SK-N-SH (cell line): ENCODE data around the gene DOK3. TPM values are rescaled to one million over a fixed set of nuclear protein-coding genes. Genes with fewer than 3 reads are reported as not detected.

Experiments used
- CTCF ChIA-PET: fragments of 300-600, 350-600 bp; formaldehyde crosslinking; extraction: SDS; loops from one replicate; lab custom pipeline; 2021; lab: Yijun Ruan, JAX
- POLR2A ChIA-PET: fragments of 350-600 bp; sonication (Branson Sonifier 250); formaldehyde crosslinking; extraction: SDS; loops from one replicate; lab custom pipeline; 2020; ENCODE audit warnings: antibody characterized with exemption, inconsistent platforms; lab: Yijun Ruan, JAX
- DNase-seq: peaks from one replicate; pipeline ENCODE4 v3.0.0; 2012
- H2AFZ ChIP-seq: fragments of 200-600 bp; sonication (generic); 2 replicates; pipeline ENCODE4 v1.8.1; 2016; ENCODE audit warnings: antibody characterized with exemption, mild to moderate bottlenecking, low read depth
- H3F3A ChIP-seq: fragments of 200-600 bp; sonication (generic); replicated peaks from 2 replicates; pipeline ENCODE3; 2016; ENCODE audit warnings: antibody characterized with exemption, mild to moderate bottlenecking; ENCODE audit not compliant: insufficient read depth
- H3K27ac ChIP-seq, 2 experiments: fragments of 200-500 bp in 1 of 2; fragments of 200-600 bp in 1 of 2; sonication (Bioruptor generic) in 1 of 2; sonication (generic), shearing (Covaris generic) in 1 of 2; 2 replicates each; pipeline versions ENCODE4 v1.5.1 to v1.6.1; 2014 to 2016; ENCODE audit warnings: low read depth in 2 of 2, inconsistent platforms in 1 of 2, low read length in 1 of 2, mild to moderate bottlenecking in 1 of 2, mixed read lengths in 1 of 2
- H3K27me3 ChIP-seq: fragments of 200-600 bp; sonication (generic), shearing (Covaris generic); 2 replicates; pipeline ENCODE4 v1.6.1; 2016; ENCODE audit warnings: mixed run types; ENCODE audit not compliant: insufficient read depth
- H3K36me3 ChIP-seq, 2 experiments: fragments of 200-500 bp in 1 of 2; fragments of 200-600 bp in 1 of 2; sonication (Bioruptor generic) in 1 of 2; sonication (generic) in 1 of 2; replicated peaks in 1 of 2; 2 replicates each; pipeline versions ENCODE3 to v1.5.1; 2014 to 2016; ENCODE audit warnings: low read length in 1 of 2, mild to moderate bottlenecking in 1 of 2; ENCODE audit not compliant: insufficient read depth in 2 of 2, control insufficient read depth in 1 of 2
- H3K4me1 ChIP-seq, 2 experiments: fragments of 200-500 bp in 1 of 2; fragments of 200-600 bp in 1 of 2; sonication (Bioruptor generic) in 1 of 2; sonication (generic), shearing (Covaris generic) in 1 of 2; 2 replicates each; pipeline versions ENCODE4 v1.5.1 to v1.6.1; 2014 to 2016; ENCODE audit warnings: low read depth in 1 of 2, low read length in 1 of 2, mixed run types in 1 of 2; ENCODE audit not compliant: insufficient read depth in 2 of 2, control insufficient read depth in 1 of 2
- H3K4me2 ChIP-seq: fragments of 200-600 bp; sonication (generic), shearing (Covaris generic); 2 replicates; pipeline ENCODE4 v1.6.1; 2017; ENCODE audit warnings: mixed run types
- H3K4me3 ChIP-seq, 2 experiments: fragments of 200-500 bp in 1 of 2; fragments of 200-600 bp in 1 of 2; sonication (Bioruptor generic) in 1 of 2; sonication (generic), shearing (Covaris generic) in 1 of 2; 2 replicates each; pipeline versions ENCODE4 v1.5.1 to v1.8.1; 2014 to 2016; ENCODE audit warnings: low read depth in 2 of 2, inconsistent platforms in 1 of 2, low read length in 1 of 2, mild to moderate bottlenecking in 1 of 2, mixed read lengths in 1 of 2, moderate library complexity in 1 of 2
- H3K79me2 ChIP-seq: fragments of 200-600 bp; sonication (generic); 2 replicates; pipeline ENCODE4 v1.8.1; 2017; ENCODE audit warnings: mild to moderate bottlenecking; ENCODE audit not compliant: insufficient read depth
- H3K9ac ChIP-seq: fragments of 200-600 bp; sonication (generic); 2 replicates; pipeline ENCODE4 v1.6.1; 2017; ENCODE audit warnings: mixed run types
- H3K9me2 ChIP-seq: fragments of 200-600 bp; sonication (generic); 2 replicates; pipeline ENCODE4 v1.6.1; 2017; ENCODE audit warnings: mixed run types
- H3K9me3 ChIP-seq: fragments of 200-600 bp; sonication (generic); 2 replicates; pipeline ENCODE4 v1.6.1; 2017; ENCODE audit warnings: mixed run types, mild to moderate bottlenecking, moderate library complexity
- H4K20me1 ChIP-seq: fragments of 200-600 bp; sonication (generic); 2 replicates; pipeline ENCODE4 v1.6.1; 2017; ENCODE audit warnings: mild to moderate bottlenecking, mixed run types; ENCODE audit not compliant: insufficient read depth
- ELF1 ChIP-seq: IDR thresholded peaks from 2 replicates; pipeline ENCODE4 v1.4.0; 2012
- FOSL2 ChIP-seq: IDR thresholded peaks from 2 replicates; pipeline ENCODE4 v1.4.0; 2012; ENCODE audit warnings: low read depth, mild to moderate bottlenecking, moderate library complexity, borderline replicate concordance
- FOXJ3 ChIP-seq: sonication (generic); formaldehyde crosslinking; IDR thresholded peaks from 2 replicates; pipeline ENCODE4 v1.5.1; 2020; ENCODE audit warnings: mild to moderate bottlenecking, missing genetic modification reagents
- FOXM1 ChIP-seq: IDR thresholded peaks from 2 replicates; pipeline ENCODE4 v1.4.0; 2012; ENCODE audit warnings: low read depth, mild to moderate bottlenecking
- GATA2 ChIP-seq: sonication (generic); formaldehyde crosslinking; IDR thresholded peaks from 2 replicates; pipeline ENCODE4 v1.5.0; 2020; ENCODE audit warnings: mild to moderate bottlenecking, missing genetic modification reagents
- JUND ChIP-seq: IDR thresholded peaks from 2 replicates; pipeline ENCODE4 v1.4.0; 2012
- NFIC ChIP-seq: IDR thresholded peaks from 2 replicates; pipeline ENCODE4 v1.4.0; 2012; ENCODE audit warnings: borderline replicate concordance
- NRF1 ChIP-seq: IDR thresholded peaks from 2 replicates; pipeline ENCODE4 v1.6.1; 2012; ENCODE audit warnings: low read depth, mild to moderate bottlenecking, low read length
- RFX5 ChIP-seq: IDR thresholded peaks from 2 replicates; pipeline ENCODE4 v1.6.1; 2012; ENCODE audit warnings: mild to moderate bottlenecking, improper control_type of control experiment, low read length
- TAF1 ChIP-seq: IDR thresholded peaks from 2 replicates; pipeline ENCODE4 v1.6.1; 2012; ENCODE audit warnings: low read depth, mild to moderate bottlenecking, low read length, moderate library complexity, borderline replicate concordance
- TEAD4 ChIP-seq: IDR thresholded peaks from 2 replicates; pipeline ENCODE4 v1.4.0; 2012; ENCODE audit warnings: mild to moderate bottlenecking, borderline replicate concordance; ENCODE audit not compliant: insufficient read depth
- YY1 ChIP-seq: IDR thresholded peaks from 2 replicates; pipeline ENCODE4 v1.4.0; 2012; ENCODE audit warnings: low read depth, mild to moderate bottlenecking
- WGBS: methylation state at CpG from one replicate; pipeline ENCODE4 v1.1.6; 2017; ENCODE audit warnings: low lambda C conversion rate; 5-methylcytosine and 5-hydroxymethylcytosine counted together
- polyA plus RNA-seq, 3 experiments: library from polyadenylated mRNA; depleted of rRNA; stranded (reverse); fragments of >200 nt; gene quantifications; 2 replicates each; pipeline ENCODE4 v1.2.3, GENCODE V29; 2012
- TF ChIP-seq, protein P1 (sequence below): IDR thresholded peaks from 2 replicates; pipeline ENCODE4 v1.6.1; 2012; ENCODE audit warnings: mild to moderate bottlenecking, low read depth, low read length, moderate library complexity
- TF ChIP-seq, protein P2 (sequence below): IDR thresholded peaks from 2 replicates; pipeline ENCODE4 v1.4.0; 2012; ENCODE audit warnings: low read depth, borderline replicate concordance
- TF ChIP-seq, protein P3 (sequence below): IDR thresholded peaks from 2 replicates; pipeline ENCODE4; 2012

Gene DOK3
- polyA plus RNA-seq, 1 of the 3 experiments (the other 2 are of a cell fraction) = 2.2 TPM

DNA sequence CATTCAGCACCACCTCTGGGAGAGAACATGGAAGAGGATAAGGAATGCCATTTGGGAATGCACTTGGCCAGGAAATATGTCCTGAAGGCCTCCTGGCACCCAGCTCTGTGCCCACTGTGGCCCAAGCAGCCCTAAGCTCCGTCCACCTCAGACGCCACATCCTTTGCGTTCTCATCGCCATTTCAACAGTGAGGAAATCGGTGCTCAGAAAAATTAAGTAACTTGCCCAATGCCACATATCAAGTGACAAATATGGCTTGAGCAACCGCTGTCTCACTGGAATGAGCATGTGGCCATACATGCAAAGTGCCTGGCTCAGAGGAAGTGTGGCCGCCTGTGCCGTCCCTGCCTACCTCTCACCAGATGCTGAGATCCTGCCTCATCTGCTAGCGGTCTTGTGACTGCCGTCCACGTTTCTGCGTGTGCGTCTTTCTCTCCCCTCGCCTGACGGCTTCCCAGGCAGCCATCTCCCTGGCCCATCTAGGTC, 984 bp upstream of the DOK3 start:
- no peaks in the 10 kb centered on the region for H4K20me1 ChIP-seq
- H3K79me2 ChIP-seq = peaks cover 14% of the 10 kb centered on the region
- no peaks in the 10 kb centered on the region for H3F3A ChIP-seq
- CTCF ChIA-PET = interaction anchor here (1.8 to 8.8 kb wide), 2 partner anchors 9 to 107 kb away, joined by 6 to 80 read pairs; no protein-coding TSS in a partner anchor
- no peaks in the 10 kb centered on the region for H3K9me2 ChIP-seq
- no peaks in the 10 kb centered on the region for H3K9me3 ChIP-seq
- TF ChIP-seq, protein P1, sequence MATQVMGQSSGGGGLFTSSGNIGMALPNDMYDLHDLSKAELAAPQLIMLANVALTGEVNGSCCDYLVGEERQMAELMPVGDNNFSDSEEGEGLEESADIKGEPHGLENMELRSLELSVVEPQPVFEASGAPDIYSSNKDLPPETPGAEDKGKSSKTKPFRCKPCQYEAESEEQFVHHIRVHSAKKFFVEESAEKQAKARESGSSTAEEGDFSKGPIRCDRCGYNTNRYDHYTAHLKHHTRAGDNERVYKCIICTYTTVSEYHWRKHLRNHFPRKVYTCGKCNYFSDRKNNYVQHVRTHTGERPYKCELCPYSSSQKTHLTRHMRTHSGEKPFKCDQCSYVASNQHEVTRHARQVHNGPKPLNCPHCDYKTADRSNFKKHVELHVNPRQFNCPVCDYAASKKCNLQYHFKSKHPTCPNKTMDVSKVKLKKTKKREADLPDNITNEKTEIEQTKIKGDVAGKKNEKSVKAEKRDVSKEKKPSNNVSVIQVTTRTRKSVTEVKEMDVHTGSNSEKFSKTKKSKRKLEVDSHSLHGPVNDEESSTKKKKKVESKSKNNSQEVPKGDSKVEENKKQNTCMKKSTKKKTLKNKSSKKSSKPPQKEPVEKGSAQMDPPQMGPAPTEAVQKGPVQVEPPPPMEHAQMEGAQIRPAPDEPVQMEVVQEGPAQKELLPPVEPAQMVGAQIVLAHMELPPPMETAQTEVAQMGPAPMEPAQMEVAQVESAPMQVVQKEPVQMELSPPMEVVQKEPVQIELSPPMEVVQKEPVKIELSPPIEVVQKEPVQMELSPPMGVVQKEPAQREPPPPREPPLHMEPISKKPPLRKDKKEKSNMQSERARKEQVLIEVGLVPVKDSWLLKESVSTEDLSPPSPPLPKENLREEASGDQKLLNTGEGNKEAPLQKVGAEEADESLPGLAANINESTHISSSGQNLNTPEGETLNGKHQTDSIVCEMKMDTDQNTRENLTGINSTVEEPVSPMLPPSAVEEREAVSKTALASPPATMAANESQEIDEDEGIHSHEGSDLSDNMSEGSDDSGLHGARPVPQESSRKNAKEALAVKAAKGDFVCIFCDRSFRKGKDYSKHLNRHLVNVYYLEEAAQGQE = no peak
- no peak for TF ChIP-seq FOXM1
- TF ChIP-seq GATA2 (CRISPR knock-in tag) = no peak
- no peak for TF ChIP-seq FOXJ3 (CRISPR knock-in tag)
- TF ChIP-seq TAF1 = no peak
- TF ChIP-seq YY1 = no peak
- TF ChIP-seq RFX5 = no peak
- TF ChIP-seq, protein P2, sequence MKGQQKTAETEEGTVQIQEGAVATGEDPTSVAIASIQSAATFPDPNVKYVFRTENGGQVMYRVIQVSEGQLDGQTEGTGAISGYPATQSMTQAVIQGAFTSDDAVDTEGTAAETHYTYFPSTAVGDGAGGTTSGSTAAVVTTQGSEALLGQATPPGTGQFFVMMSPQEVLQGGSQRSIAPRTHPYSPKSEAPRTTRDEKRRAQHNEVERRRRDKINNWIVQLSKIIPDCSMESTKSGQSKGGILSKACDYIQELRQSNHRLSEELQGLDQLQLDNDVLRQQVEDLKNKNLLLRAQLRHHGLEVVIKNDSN = no peak
- TF ChIP-seq ELF1 = no peak
- no peak for TF ChIP-seq NRF1
- TF ChIP-seq, protein P3, sequence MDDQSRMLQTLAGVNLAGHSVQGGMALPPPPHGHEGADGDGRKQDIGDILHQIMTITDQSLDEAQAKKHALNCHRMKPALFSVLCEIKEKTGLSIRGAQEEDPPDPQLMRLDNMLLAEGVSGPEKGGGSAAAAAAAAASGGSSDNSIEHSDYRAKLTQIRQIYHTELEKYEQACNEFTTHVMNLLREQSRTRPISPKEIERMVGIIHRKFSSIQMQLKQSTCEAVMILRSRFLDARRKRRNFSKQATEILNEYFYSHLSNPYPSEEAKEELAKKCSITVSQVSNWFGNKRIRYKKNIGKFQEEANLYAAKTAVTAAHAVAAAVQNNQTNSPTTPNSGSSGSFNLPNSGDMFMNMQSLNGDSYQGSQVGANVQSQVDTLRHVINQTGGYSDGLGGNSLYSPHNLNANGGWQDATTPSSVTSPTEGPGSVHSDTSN = no peak
- TF ChIP-seq TEAD4 = no peak
- TF ChIP-seq NFIC = no peak
- TF ChIP-seq FOSL2 = no peak
- no peak for TF ChIP-seq JUND
- TF ChIP-seq, all 33 proteins: peak for 0
- Histone ChIP-seq H2AFZ (no peak overlapping the region), H3K27me3 (no peaks in the 10 kb centered on the region), H3K4me2 (no peak overlapping the region), H3K36me3 (peaks cover 19 to 53% of the 10 kb centered on the region in 2 experiments), H3K4me1 (peaks cover 2 to 3% of the 10 kb centered on the region in 2 experiments; a peak in 1 of 4 replicates), H3K4me3 (no peak overlapping the region), H3K27ac (no peak overlapping the region), H3K9ac (no peak overlapping the region)
- DNase-seq = no peak
- WGBS = 93% methylated on average over 11 of the region's 15 CpGs
- POLR2A ChIA-PET = no interaction called here
